CD4-positive, CD25-positive, alpha-beta regulatory T cell (primary cell): ENCODE measurements around the gene TRIM2. TPM values are rescaled to one million over a fixed set of nuclear protein-coding genes. Genes with fewer than 3 reads are reported as not detected.

Source experiments
- ATAC-seq, 2 donors: fragments of 150-1000 bp; cut with Tn5 transposase; one replicate each; pipeline ENCODE4 v1.10.0; 2021; ENCODE audit warnings: low read depth in 2 of 2, moderate number of reproducible peaks in 2 of 2, moderate library complexity in 1 of 2
- DNase-seq, 3 donors: peaks; one replicate each; pipeline versions ENCODE4 v3.0.0 to v3.0.0-alpha.2; 2012 to 2022; ENCODE audit warnings: mixed read lengths in 1 of 3
- H3K27ac ChIP-seq: one replicate; pipeline ENCODE4 v1.7.0; 2013; ENCODE audit warnings: mild to moderate bottlenecking, low read length; ENCODE audit not compliant: insufficient read depth, poor library complexity, severe bottlenecking
- H3K27me3 ChIP-seq: one replicate; pipeline ENCODE4 v1.7.0; 2013; ENCODE audit warnings: low read length; ENCODE audit not compliant: control insufficient read depth, insufficient read depth
- H3K36me3 ChIP-seq: one replicate; pipeline ENCODE4 v1.7.0; 2013; ENCODE audit warnings: mild to moderate bottlenecking, low read length, moderate library complexity; ENCODE audit not compliant: control insufficient read depth, insufficient read depth
- H3K4me1 ChIP-seq: 2 replicates; pipeline ENCODE4 v1.7.0; 2013; ENCODE audit warnings: mild to moderate bottlenecking, low read length; ENCODE audit not compliant: insufficient read depth, control insufficient read depth, poor library complexity, severe bottlenecking
- H3K4me3 ChIP-seq: one replicate; pipeline ENCODE4 v1.7.0; 2013; ENCODE audit warnings: low read depth, mild to moderate bottlenecking, low read length, moderate library complexity
- H3K9me3 ChIP-seq, 2 experiments: 1 replicate in 1 of 2; 2 replicates in 1 of 2; pipeline ENCODE4 v1.7.0; 2013; ENCODE audit warnings: low read length in 2 of 2, mild to moderate bottlenecking in 1 of 2, moderate library complexity in 1 of 2; ENCODE audit not compliant: control insufficient read depth in 2 of 2
- H3K27ac Mint-ChIP-seq, 3 donors: one replicate each; pipeline ENCODE4 v1.8.0; 2020 to 2022; ENCODE audit warnings: mild to moderate bottlenecking in 3 of 3, mixed read lengths in 3 of 3, moderate library complexity in 2 of 3
- H3K27me3 Mint-ChIP-seq: one replicate; pipeline ENCODE4 v1.8.0; 2022; ENCODE audit warnings: mild to moderate bottlenecking, mixed read lengths
- H3K36me3 Mint-ChIP-seq: one replicate; pipeline ENCODE4 v1.8.0; 2020; ENCODE audit warnings: mixed read lengths
- H3K4me1 Mint-ChIP-seq, 4 donors: one replicate each; pipeline ENCODE4 v1.8.0; 2020 to 2022; ENCODE audit warnings: mixed read lengths in 4 of 4, mild to moderate bottlenecking in 1 of 4
- H3K4me3 Mint-ChIP-seq, 4 donors: one replicate each; pipeline ENCODE4 v1.8.0; 2020 to 2022; ENCODE audit warnings: mild to moderate bottlenecking in 4 of 4, mixed read lengths in 4 of 4, moderate library complexity in 3 of 4
- H3K9me3 Mint-ChIP-seq, 7 donors: one replicate each; pipeline ENCODE4 v1.8.0; 2020 to 2022; ENCODE audit warnings: mixed read lengths in 7 of 7, mild to moderate bottlenecking in 3 of 7, moderate library complexity in 2 of 7
- polyA plus RNA-seq, 4 donors: library from polyadenylated mRNA; unstranded; fragments of 300-500 nt; fragmentation: Illumina TruSeq; gene quantifications; one replicate each; pipeline ENCODE4 v1.2.3, GENCODE V29; 2021
- total RNA-seq: library from RNA; stranded (reverse); gene quantifications from one replicate; pipeline ENCODE4 v1.2.3, GENCODE V29; 2022

The TRIM2 gene
- total and polyA plus RNA-seq, 5 donors from 2014 or later, result 0.56 to 3.8 (median 1.0) TPM

GRCh38 chr4:153290134-153290533 lies 85.9 kb downstream of the TRIM2 start:
- Histone ChIP-seq H3K27ac (no peak overlapping the region), H3K4me1 (no peaks in the 10 kb centered on the region), H3K36me3 (no peaks in the 10 kb centered on the region), H3K4me3 (no peak overlapping the region), H3K9me3 (no peaks in the 10 kb centered on the region), H3K27me3 (peaks cover 2% of the 10 kb centered on the region)
- ATAC-seq (no peak), DNase-seq (no peak)
- H3K9me3 Mint-ChIP-seq, result peaks cover 0 to 2% (median 0%) of the 10 kb centered on the region in 7 donors
- no peak overlapping the region for H3K27ac Mint-ChIP-seq
- no peaks in the 10 kb centered on the region for H3K27me3 Mint-ChIP-seq
- H3K36me3 Mint-ChIP-seq, result peaks cover 4% of the 10 kb centered on the region
- no peak overlapping the region for H3K4me3 Mint-ChIP-seq
- H3K4me1 Mint-ChIP-seq, result peaks cover 0 to 3% (median 0%) of the 10 kb centered on the region in 4 donors

- H3K4me1 ChIP-seq, result no peaks in the 10 kb centered on the region
- no peak overlapping the region for H3K4me3 ChIP-seq
- H3K4me1 Mint-ChIP-seq, result peaks cover 0 to 3% (median 0%) of the 10 kb centered on the region in 4 donors
- peaks cover 2% of the 10 kb centered on the region for H3K27me3 ChIP-seq
- H3K27me3 Mint-ChIP-seq, result no peaks in the 10 kb centered on the region
- DNase-seq (no peak), ATAC-seq (no peak)
- peaks cover 4% of the 10 kb centered on the region for H3K36me3 Mint-ChIP-seq
- H3K27ac Mint-ChIP-seq, result no peak overlapping the region
- no peak overlapping the region for H3K4me3 Mint-ChIP-seq
- H3K36me3 ChIP-seq, result no peaks in the 10 kb centered on the region
- H3K27ac ChIP-seq, result no peak overlapping the region
- H3K9me3 Mint-ChIP-seq, result peaks cover 0 to 2% (median 0%) of the 10 kb centered on the region in 7 donors
- H3K9me3 ChIP-seq, result no peaks in the 10 kb centered on the region
Observed at GRCh38 chr4:153291562-153291961, 87.3 kb downstream of the TRIM2 start.

DNA sequence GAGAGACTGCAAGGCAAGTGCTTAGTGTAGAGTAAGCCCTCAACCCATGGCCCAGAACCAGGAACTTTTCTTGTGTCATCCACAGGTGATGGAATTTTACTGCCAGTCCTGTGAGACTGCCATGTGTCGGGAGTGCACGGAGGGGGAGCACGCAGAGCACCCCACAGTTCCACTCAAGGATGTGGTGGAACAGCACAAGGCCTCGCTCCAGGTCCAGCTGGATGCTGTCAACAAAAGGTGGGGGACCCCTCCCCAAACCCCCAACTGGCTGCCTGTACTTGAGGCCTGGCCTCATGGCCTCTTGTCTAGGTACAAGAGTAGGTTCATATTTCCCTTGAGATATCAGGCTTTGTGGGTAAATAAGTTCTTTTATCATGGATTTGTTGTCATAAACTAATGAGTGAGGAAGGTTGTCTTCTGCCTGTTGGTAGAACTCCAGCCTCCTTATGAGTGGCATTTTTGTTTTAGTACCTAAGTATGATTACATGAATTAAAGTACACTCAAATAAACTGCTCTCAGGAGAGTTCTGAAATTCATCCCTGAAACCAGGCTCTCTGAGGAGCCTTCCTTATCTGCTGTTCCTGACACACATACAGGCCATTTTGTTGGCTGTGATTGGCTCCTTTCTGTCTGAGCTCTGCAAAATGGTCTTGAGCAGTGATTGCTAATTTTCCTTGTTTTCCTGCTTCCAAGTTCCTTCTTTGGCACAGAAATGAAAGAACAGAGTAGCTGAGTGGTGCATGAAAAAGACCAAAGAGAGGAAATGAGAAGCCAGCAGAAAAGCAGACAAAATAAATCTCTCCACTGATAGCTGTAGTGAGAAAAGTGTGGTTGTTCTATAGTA lies 88.9 kb downstream of the TRIM2 start:
- H3K27me3 Mint-ChIP-seq, result no peaks in the 10 kb centered on the region
- ATAC-seq, result no peak
- peaks cover 2% of the 10 kb centered on the region for H3K27me3 ChIP-seq
- H3K27ac Mint-ChIP-seq, result no peak overlapping the region
- no peaks in the 10 kb centered on the region for H3K4me1 ChIP-seq
- H3K36me3 ChIP-seq, result no peaks in the 10 kb centered on the region
- peaks cover 0 to 3% (median 0%) of the 10 kb centered on the region in 4 donors for H3K4me1 Mint-ChIP-seq
- no peak overlapping the region for H3K27ac ChIP-seq
- no peak overlapping the region for H3K4me3 Mint-ChIP-seq
- H3K36me3 Mint-ChIP-seq, result peaks cover 4% of the 10 kb centered on the region
- no peaks in the 10 kb centered on the region for H3K9me3 ChIP-seq
- H3K9me3 Mint-ChIP-seq, result peaks cover 0 to 2% (median 0%) of the 10 kb centered on the region in 7 donors
- no peak for DNase-seq
- no peak overlapping the region for H3K4me3 ChIP-seq

- ATAC-seq (no peak), DNase-seq (no peak)
- H3K9me3 Mint-ChIP-seq, result no peaks in the 10 kb centered on the region
- H3K4me1 ChIP-seq, result no peaks in the 10 kb centered on the region
- no peaks in the 10 kb centered on the region for H3K9me3 ChIP-seq
- peaks cover 0 to under 1% (median 0%) of the 10 kb centered on the region in 4 donors for H3K4me1 Mint-ChIP-seq
- H3K27me3 ChIP-seq, result peaks cover 2% of the 10 kb centered on the region
- H3K36me3 ChIP-seq, result no peaks in the 10 kb centered on the region
- no peaks in the 10 kb centered on the region for H3K27me3 Mint-ChIP-seq
- H3K36me3 Mint-ChIP-seq, result peaks cover 4% of the 10 kb centered on the region
- H3K4me3 ChIP-seq, result no peak overlapping the region
- H3K4me3 Mint-ChIP-seq, result no peak overlapping the region
- no peak overlapping the region for H3K27ac Mint-ChIP-seq
- no peak overlapping the region for H3K27ac ChIP-seq
Observed at GRCh38 chr4:153293742-153294057, 89.5 kb downstream of the TRIM2 start.

DNA sequence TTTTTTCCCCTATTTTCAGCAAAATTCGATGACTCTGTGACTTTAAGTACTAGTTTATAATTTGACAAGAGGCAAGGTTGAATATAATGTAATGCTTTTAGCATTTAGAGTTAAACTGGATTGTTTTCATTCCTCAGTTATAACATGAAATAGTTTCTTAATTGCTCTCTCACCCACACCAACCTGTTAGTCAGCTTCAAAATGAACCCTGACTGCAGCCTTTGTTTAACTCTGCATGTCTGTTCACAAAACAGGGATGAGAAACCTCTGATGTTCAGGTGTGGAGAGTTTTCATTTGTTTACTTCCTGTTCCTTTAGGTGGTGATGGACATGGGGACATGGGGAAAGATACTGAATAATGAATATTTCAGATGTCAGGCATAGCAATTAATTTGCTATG lies 90.4 kb downstream of the TRIM2 start:
- no peak for DNase-seq
- H3K27ac Mint-ChIP-seq, result no peak overlapping the region
- H3K9me3 ChIP-seq, result no peaks in the 10 kb centered on the region
- H3K36me3 ChIP-seq, result no peaks in the 10 kb centered on the region
- peaks cover 11% of the 10 kb centered on the region for H3K36me3 Mint-ChIP-seq
- H3K9me3 Mint-ChIP-seq, result peaks cover 0 to 4% (median 2%) of the 10 kb centered on the region in 7 donors
- no peak overlapping the region for H3K4me3 ChIP-seq
- H3K4me1 Mint-ChIP-seq, result no peaks in the 10 kb centered on the region
- no peaks in the 10 kb centered on the region for H3K27me3 Mint-ChIP-seq
- no peaks in the 10 kb centered on the region for H3K4me1 ChIP-seq
- H3K27ac ChIP-seq, result no peak overlapping the region
- H3K27me3 ChIP-seq, result peaks cover 1% of the 10 kb centered on the region
- no peak overlapping the region for H3K4me3 Mint-ChIP-seq
- ATAC-seq, result no peak

DNA sequence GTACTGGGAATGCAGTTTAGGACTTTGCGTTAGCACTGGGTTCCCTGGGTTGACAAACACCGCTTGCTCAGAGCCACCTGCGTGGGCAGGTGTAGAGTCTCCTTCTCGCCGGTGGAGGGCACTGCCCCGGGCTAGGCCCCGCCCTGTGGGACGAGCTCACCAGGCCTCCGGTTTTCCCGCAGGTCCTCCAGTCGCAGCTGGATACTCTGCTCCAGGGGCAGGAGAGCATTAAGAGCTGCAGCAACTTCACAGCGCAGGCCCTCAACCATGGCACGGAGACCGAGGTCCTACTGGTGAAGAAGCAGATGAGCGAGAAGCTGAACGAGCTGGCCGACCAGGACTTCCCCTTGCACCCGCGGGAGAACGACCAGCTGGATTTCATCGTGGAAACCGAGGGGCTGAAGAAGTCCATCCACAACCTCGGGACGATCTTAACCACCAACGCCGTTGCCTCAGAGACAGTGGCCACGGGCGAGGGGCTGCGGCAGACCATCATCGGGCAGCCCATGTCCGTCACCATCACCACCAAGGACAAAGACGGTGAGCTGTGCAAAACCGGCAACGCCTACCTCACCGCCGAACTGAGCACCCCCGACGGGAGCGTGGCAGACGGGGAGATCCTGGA lies 91.0 kb downstream of the TRIM2 start:
- H3K27me3 Mint-ChIP-seq, result no peaks in the 10 kb centered on the region
- H3K27ac Mint-ChIP-seq, result no peak overlapping the region
- H3K9me3 Mint-ChIP-seq, result peaks cover 0 to 8% (median 2%) of the 10 kb centered on the region in 7 donors

GRCh38 chr4:153296040-153296823 lies 92.0 kb downstream of the TRIM2 start:
- Mint-ChIP-seq H3K4me3 (no peak overlapping the region), H3K9me3 (peaks cover 0 to 10% (median 2%) of the 10 kb centered on the region in 7 donors), H3K27me3 (peaks cover 1% of the 10 kb centered on the region), H3K4me1 (no peaks in the 10 kb centered on the region), H3K27ac (peak overlapping the region in 1 of 3 donors; percentile 44), H3K36me3 (peaks cover 12% of the 10 kb centered on the region)
- DNase-seq (no peak), ATAC-seq (no peak)
- Histone ChIP-seq H3K4me3 (no peak overlapping the region), H3K4me1 (no peaks in the 10 kb centered on the region), H3K27ac (no peak overlapping the region), H3K9me3 (no peaks in the 10 kb centered on the region), H3K36me3 (no peaks in the 10 kb centered on the region), H3K27me3 (no peaks in the 10 kb centered on the region)

More for the DNA sequence above, 91.0 kb downstream of the TRIM2 start:
- Mint-ChIP-seq H3K4me1 (no peaks in the 10 kb centered on the region), H3K36me3 (peaks cover 12% of the 10 kb centered on the region), H3K4me3 (peak overlapping the region in 1 of 4 donors; percentile 38)
- Histone ChIP-seq H3K9me3 (no peaks in the 10 kb centered on the region), H3K4me1 (no peaks in the 10 kb centered on the region), H3K27me3 (no peaks in the 10 kb centered on the region), H3K4me3 (no peak overlapping the region), H3K36me3 (no peaks in the 10 kb centered on the region), H3K27ac (no peak overlapping the region)
- DNase-seq (no peak), ATAC-seq (no peak)
